ENCODE measurements around the gene PDGFRA.
"Not testable (repeated sequence)": the region's sequence is repeated elsewhere in the genome, so short reads cannot be mapped to it uniquely, and the experiment has no call there.

- TF ChIP-seq EZH2phosphoT487 (IDR thresholded peaks at IDR 0.05; ENCODE audit: low read length); CTCF (IDR thresholded peaks at IDR 0.05; ENCODE audit: low read length); EZH2 (optimal IDR thresholded peaks at IDR 0.05; ENCODE audit: low read depth, low read length): not testable (repeated sequence)
These were observed 12.3 kb downstream of the PDGFRA start for GRCh38 chr4:54241268-54241823.

All from MM.1S (cell line).